Caco-2 (cell line): ENCODE results near the gene AKT3. TPM values are rescaled to one million over a fixed set of nuclear protein-coding genes. Genes with fewer than 3 reads are reported as not detected.

ENCODE experiments used
- BruUV-seq: library from RNA; stranded (reverse); fragments of 400-500 nt; replicated peaks from 2 replicates; lab custom pipeline; 2021; lab: Mats Ljungman, UMichigan
- CTCF ChIA-PET: fragments of 300-600 bp; sonication (Branson Sonifier 250); formaldehyde crosslinking; loops from one replicate; lab custom pipeline; 2022; ENCODE audit warnings: antibody characterized with exemption; lab: Charles Lee
- POLR2A ChIA-PET: fragments of 300-600 bp; sonication (Branson Sonifier 250); formaldehyde crosslinking; loops from one replicate; lab custom pipeline; 2022; ENCODE audit warnings: antibody characterized with exemption; lab: Charles Lee
- DNase-seq, 2 experiments: peaks; one replicate each; pipeline versions ENCODE4 v3.0.0 to v3.0.0-alpha.2; 2020 to 2022
- H3K27me3 ChIP-seq: replicated peaks from 2 replicates; pipeline ENCODE4 v1.6.0; 2011; ENCODE audit warnings: low read length; ENCODE audit not compliant: control insufficient read depth, insufficient read depth
- H3K36me3 ChIP-seq: 2 replicates; pipeline ENCODE4 v1.5.1; 2011; ENCODE audit warnings: low read length; ENCODE audit not compliant: control insufficient read depth, insufficient read depth
- H3K4me1 ChIP-seq: fragments of 250-450 bp; sonication (Bioruptor Pico); 2 replicates; pipeline ENCODE4 v1.5.1; 2020; ENCODE audit warnings: mild to moderate bottlenecking
- H3K4me3 ChIP-seq: 2 replicates; pipeline ENCODE4 v1.5.1; 2011; ENCODE audit warnings: low read depth, mild to moderate bottlenecking, control low read depth, low read length
- H3K9me3 ChIP-seq: fragments of 250-450 bp; sonication (Bioruptor Pico); 2 replicates; pipeline ENCODE4 v1.5.1; 2020; ENCODE audit warnings: mild to moderate bottlenecking, moderate library complexity
- H3K27ac Mint-ChIP-seq: one replicate; pipeline ENCODE4 v1.8.0; 2022; ENCODE audit warnings: mixed read lengths; ENCODE audit not compliant: unreplicated experiment
- H3K27me3 Mint-ChIP-seq: one replicate; pipeline ENCODE4 v1.8.0; 2022; ENCODE audit warnings: mixed read lengths; ENCODE audit not compliant: insufficient read depth, unreplicated experiment
- H3K36me3 Mint-ChIP-seq: one replicate; pipeline ENCODE4 v1.8.0; 2022; ENCODE audit warnings: mild to moderate bottlenecking, mixed read lengths; ENCODE audit not compliant: insufficient read depth, unreplicated experiment
- H3K4me1 Mint-ChIP-seq: one replicate; pipeline ENCODE4 v1.8.0; 2022; ENCODE audit warnings: low read depth, mixed read lengths; ENCODE audit not compliant: unreplicated experiment
- H3K4me3 Mint-ChIP-seq: one replicate; pipeline ENCODE4 v1.8.0; 2022; ENCODE audit warnings: mild to moderate bottlenecking, moderate library complexity, mixed read lengths; ENCODE audit not compliant: unreplicated experiment
- H3K9me3 Mint-ChIP-seq: one replicate; pipeline ENCODE4 v1.8.0; 2022; ENCODE audit warnings: mixed read lengths; ENCODE audit not compliant: unreplicated experiment
- intact Hi-C: fragments of 100-400 bp; cut with micrococcal nuclease; formaldehyde crosslinking; loops from one replicate; pipeline ENCODE4 v1.10.0; 2022; ENCODE audit not compliant: unreplicated experiment
- total RNA-seq: library from RNA; stranded (reverse); gene quantifications from 2 replicates; pipeline ENCODE4 v1.2.3, GENCODE V29; 2022
- TF ChIP-seq, protein P1 (sequence below), 2 experiments: fragments of 200-600 bp in 1 of 2; IDR thresholded peaks; 1 replicate in 1 of 2; 2 replicates in 1 of 2; pipeline versions ENCODE4 v1.5.1 to v1.8.0; 2011 to 2022; ENCODE audit warnings: antibody characterized with exemption in 1 of 2, control low read depth in 1 of 2, inconsistent platforms in 1 of 2, low read depth in 1 of 2, low read length in 1 of 2, mild to moderate bottlenecking in 1 of 2, moderate library complexity in 1 of 2; ENCODE audit not compliant: insufficient read depth in 1 of 2, severe bottlenecking in 1 of 2, unreplicated experiment in 1 of 2

AKT3 gene
- total RNA-seq, 1 experiment from 2014 or later: 3.7 TPM

DNA sequence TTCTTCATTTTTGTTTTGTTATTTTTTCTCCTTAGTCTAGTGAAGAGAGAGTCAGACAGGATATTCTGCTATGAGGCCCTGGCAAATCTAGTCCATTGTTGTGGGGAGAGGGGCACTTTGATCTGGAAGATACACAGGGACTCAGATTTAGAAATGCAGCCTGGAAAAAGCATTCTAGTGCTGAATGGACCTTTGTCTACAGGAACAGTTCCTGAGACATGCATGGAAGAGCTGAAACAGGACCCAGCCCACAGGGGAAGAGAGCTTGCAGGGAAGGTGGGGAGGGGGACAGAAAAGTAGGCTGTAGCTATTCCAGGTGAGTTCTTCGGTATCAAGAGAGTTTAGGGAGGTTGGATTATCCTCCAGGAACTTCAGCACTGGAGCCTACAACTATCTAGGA, 98.5 kb downstream of the AKT3 start:
- Histone ChIP-seq H3K36me3 (no peaks in the 10 kb centered on the region), H3K4me1 (no peaks in the 10 kb centered on the region), H3K4me3 (no peak overlapping the region), H3K27me3 (peaks cover 2% of the 10 kb centered on the region; the same call in 1 of the 2 replicates), H3K9me3 (no peaks in the 10 kb centered on the region)
- H3K36me3 Mint-ChIP-seq: no peaks in the 10 kb centered on the region
- DNase-seq: no peak
- peaks cover 3% of the 10 kb centered on the region for H3K27me3 Mint-ChIP-seq
- TF ChIP-seq, protein P1, sequence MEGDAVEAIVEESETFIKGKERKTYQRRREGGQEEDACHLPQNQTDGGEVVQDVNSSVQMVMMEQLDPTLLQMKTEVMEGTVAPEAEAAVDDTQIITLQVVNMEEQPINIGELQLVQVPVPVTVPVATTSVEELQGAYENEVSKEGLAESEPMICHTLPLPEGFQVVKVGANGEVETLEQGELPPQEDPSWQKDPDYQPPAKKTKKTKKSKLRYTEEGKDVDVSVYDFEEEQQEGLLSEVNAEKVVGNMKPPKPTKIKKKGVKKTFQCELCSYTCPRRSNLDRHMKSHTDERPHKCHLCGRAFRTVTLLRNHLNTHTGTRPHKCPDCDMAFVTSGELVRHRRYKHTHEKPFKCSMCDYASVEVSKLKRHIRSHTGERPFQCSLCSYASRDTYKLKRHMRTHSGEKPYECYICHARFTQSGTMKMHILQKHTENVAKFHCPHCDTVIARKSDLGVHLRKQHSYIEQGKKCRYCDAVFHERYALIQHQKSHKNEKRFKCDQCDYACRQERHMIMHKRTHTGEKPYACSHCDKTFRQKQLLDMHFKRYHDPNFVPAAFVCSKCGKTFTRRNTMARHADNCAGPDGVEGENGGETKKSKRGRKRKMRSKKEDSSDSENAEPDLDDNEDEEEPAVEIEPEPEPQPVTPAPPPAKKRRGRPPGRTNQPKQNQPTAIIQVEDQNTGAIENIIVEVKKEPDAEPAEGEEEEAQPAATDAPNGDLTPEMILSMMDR (IDR thresholded peaks at IDR 0.05; ENCODE audit: insufficient read depth in 1 of 2, low read depth in 1 of 2, low read length in 1 of 2, severe bottlenecking in 1 of 2, unreplicated experiment in 1 of 2): no peak
- no TSS peak for BruUV-seq
- ChIA-PET POLR2A (no interaction called here), CTCF (no interaction called here)
- no peak overlapping the region for H3K4me3 Mint-ChIP-seq
- intact Hi-C loops: no loop called here
- H3K4me1 Mint-ChIP-seq: no peaks in the 10 kb centered on the region
- H3K9me3 Mint-ChIP-seq: no peaks in the 10 kb centered on the region
- H3K27ac Mint-ChIP-seq: no peak overlapping the region

DNA sequence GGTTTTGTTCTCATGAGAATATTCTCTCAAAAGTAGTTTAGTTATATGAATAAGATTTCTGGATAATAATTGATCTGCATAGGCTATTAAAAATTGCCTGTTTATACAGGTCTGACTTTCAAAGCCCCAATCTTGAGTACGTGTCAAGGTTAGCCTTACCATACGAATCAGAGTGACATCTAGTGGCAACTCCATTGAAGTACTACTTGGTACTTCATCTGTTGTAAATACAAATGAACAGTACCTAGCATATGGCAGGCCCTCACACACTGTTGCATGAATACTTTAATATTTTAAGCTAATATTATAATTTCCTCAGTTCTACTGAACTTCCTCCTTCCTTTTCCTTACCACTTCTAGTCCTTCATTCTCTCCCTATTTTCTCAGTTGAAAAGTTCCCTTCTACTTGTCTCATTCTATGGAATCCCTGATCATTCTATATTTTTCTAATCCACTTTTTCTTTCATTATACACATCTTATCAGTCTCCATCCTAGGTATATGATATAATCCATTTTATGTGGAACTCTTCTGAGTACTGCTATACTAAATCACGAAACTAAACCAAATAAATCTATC, 101.2 kb downstream of the AKT3 start:
- no peak overlapping the region for H3K27ac Mint-ChIP-seq
- H3K27me3 ChIP-seq: peaks cover 2% of the 10 kb centered on the region; the same call in 1 of the 2 replicates
- POLR2A ChIA-PET: no interaction called here
- CTCF ChIA-PET: no interaction called here
- peak in 1 of 2 experiments; percentile 42 for DNase-seq
- H3K4me3 Mint-ChIP-seq: no peak overlapping the region
- H3K4me3 ChIP-seq: no peak overlapping the region
- H3K4me1 Mint-ChIP-seq: no peaks in the 10 kb centered on the region
- no TSS peak for BruUV-seq
- TF ChIP-seq, protein P1 (IDR thresholded peaks at IDR 0.05; ENCODE audit: insufficient read depth in 1 of 2, low read depth in 1 of 2, low read length in 1 of 2, severe bottlenecking in 1 of 2, unreplicated experiment in 1 of 2): peak; percentile 68 to 78
- no peaks in the 10 kb centered on the region for H3K36me3 Mint-ChIP-seq
- H3K9me3 ChIP-seq: no peaks in the 10 kb centered on the region
- no peaks in the 10 kb centered on the region for H3K36me3 ChIP-seq
- no peaks in the 10 kb centered on the region for H3K9me3 Mint-ChIP-seq
- peaks cover 3% of the 10 kb centered on the region for H3K27me3 Mint-ChIP-seq
- H3K4me1 ChIP-seq: no peaks in the 10 kb centered on the region
- intact Hi-C loops: loop anchor here (1.0 to 5.0 kb wide), 3 partner anchors 40 to 404 kb away; no protein-coding TSS in a partner anchor

DNA sequence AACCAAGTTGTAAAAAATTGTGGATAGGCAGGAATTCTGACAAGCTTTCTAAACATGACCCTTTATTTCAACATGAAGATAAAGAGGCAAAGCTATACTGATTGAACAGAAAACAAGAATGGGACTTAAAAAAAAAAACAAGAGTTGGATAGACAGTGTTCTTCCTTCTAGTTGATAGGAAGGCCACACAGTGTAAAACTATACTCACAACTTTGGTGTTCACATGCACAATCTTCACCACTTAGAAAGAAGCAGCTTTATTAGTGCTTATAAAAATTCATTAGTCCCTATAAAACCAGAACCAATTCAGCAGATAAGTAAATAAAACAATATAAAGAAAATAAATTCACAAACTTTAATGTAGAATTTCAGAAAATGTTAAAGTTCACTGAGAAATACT, 101.8 kb downstream of the AKT3 start:
- no peaks in the 10 kb centered on the region for H3K9me3 Mint-ChIP-seq
- peaks cover 2% of the 10 kb centered on the region; the same call in 1 of the 2 replicates for H3K27me3 ChIP-seq
- POLR2A ChIA-PET: no interaction called here
- H3K4me3 ChIP-seq: no peak overlapping the region
- H3K9me3 ChIP-seq: no peaks in the 10 kb centered on the region
- intact Hi-C loops: loop anchor here (1.0 to 5.0 kb wide), 3 partner anchors 40 to 404 kb away; no protein-coding TSS in a partner anchor
- H3K36me3 ChIP-seq: no peaks in the 10 kb centered on the region
- H3K27ac Mint-ChIP-seq: no peak overlapping the region
- CTCF ChIA-PET: no interaction called here
- H3K36me3 Mint-ChIP-seq: no peaks in the 10 kb centered on the region
- no TSS peak for BruUV-seq
- no peaks in the 10 kb centered on the region for H3K4me1 Mint-ChIP-seq
- no peaks in the 10 kb centered on the region for H3K4me1 ChIP-seq
- peaks cover 3% of the 10 kb centered on the region for H3K27me3 Mint-ChIP-seq
- no peak for DNase-seq
- TF ChIP-seq, protein P1 (IDR thresholded peaks at IDR 0.05; ENCODE audit: insufficient read depth in 1 of 2, low read depth in 1 of 2, low read length in 1 of 2, severe bottlenecking in 1 of 2, unreplicated experiment in 1 of 2): no peak
- H3K4me3 Mint-ChIP-seq: no peak overlapping the region
